OCI-LY3 (cell line): Measurements from ENCODE around the gene DNMT3A.

Experiments
- H2AFZ ChIP-seq: fragments of 200-600, 300-600 bp; shearing (Covaris generic); 2 replicates; pipeline ENCODE4 v1.6.0; 2014; ENCODE audit warnings: antibody characterized with exemption, low read depth, low read length
- H3K27ac ChIP-seq: fragments of 200-600, 300-600 bp; sonication (generic); 2 replicates; pipeline ENCODE4 v1.5.1; 2014; ENCODE audit warnings: mild to moderate bottlenecking, low read length, moderate library complexity, mixed read lengths
- H3K27me3 ChIP-seq: fragments of 200-600, 300-600 bp; sonication (generic); 2 replicates; pipeline ENCODE4 v1.6.1; 2014; ENCODE audit warnings: low read depth, low read length, mixed read lengths
- H3K36me3 ChIP-seq: fragments of 200-600, 300-600 bp; sonication (generic); replicated peaks from 2 replicates; pipeline ENCODE3; 2014; ENCODE audit warnings: low read depth, low read length, mixed read lengths
- H3K4me1 ChIP-seq: fragments of 300-600, 200-600 bp; sonication (generic); 2 replicates; pipeline ENCODE4 v1.6.1; 2014; ENCODE audit warnings: low read length, mixed read lengths
- H3K4me2 ChIP-seq: fragments of 200-600, 300-600 bp; sonication (generic); 2 replicates; pipeline ENCODE4 v1.6.1; 2014; ENCODE audit warnings: low read length, mixed read lengths
- H3K4me3 ChIP-seq: fragments of 300-600, 200-600 bp; sonication (generic); 2 replicates; pipeline ENCODE4 v1.5.1; 2014; ENCODE audit warnings: antibody characterized with exemption, mild to moderate bottlenecking, low read length, moderate library complexity
- H3K79me2 ChIP-seq: fragments of 300-600, 200-600 bp; shearing (Covaris generic); 2 replicates; pipeline ENCODE4 v1.6.1; 2014; ENCODE audit warnings: mild to moderate bottlenecking, low read length, mixed read lengths
- H3K9ac ChIP-seq: fragments of 300-600, 200-600 bp; shearing (Covaris generic); 2 replicates; pipeline ENCODE4 v1.6.0; 2014; ENCODE audit warnings: mild to moderate bottlenecking, low read length, moderate library complexity
- H3K9me3 ChIP-seq: fragments of 200-600, 300-600 bp; shearing (Covaris generic); 2 replicates; pipeline ENCODE4 v1.6.1; 2014; ENCODE audit warnings: low read length, mixed read lengths; ENCODE audit not compliant: insufficient read depth
- H4K20me1 ChIP-seq: fragments of 200-600, 300-600 bp; sonication (generic); 2 replicates; pipeline ENCODE4 v1.6.1; 2016; ENCODE audit warnings: low read length, mixed read lengths; ENCODE audit not compliant: insufficient read depth
- EZH2phosphoT487 ChIP-seq: fragments of 200-600 bp; shearing (Covaris generic); IDR thresholded peaks from 2 replicates; pipeline ENCODE4 v1.6.1; 2018; ENCODE audit warnings: antibody characterized with exemption, mixed run types, low read depth
- TF ChIP-seq, protein P1 (sequence below): fragments of 200-600, 300-600 bp; sonication (generic); IDR thresholded peaks from 2 replicates; pipeline ENCODE4 v1.5.1; 2014; ENCODE audit warnings: antibody characterized with exemption, low read length, low read depth

The DNMT3A gene

DNA sequence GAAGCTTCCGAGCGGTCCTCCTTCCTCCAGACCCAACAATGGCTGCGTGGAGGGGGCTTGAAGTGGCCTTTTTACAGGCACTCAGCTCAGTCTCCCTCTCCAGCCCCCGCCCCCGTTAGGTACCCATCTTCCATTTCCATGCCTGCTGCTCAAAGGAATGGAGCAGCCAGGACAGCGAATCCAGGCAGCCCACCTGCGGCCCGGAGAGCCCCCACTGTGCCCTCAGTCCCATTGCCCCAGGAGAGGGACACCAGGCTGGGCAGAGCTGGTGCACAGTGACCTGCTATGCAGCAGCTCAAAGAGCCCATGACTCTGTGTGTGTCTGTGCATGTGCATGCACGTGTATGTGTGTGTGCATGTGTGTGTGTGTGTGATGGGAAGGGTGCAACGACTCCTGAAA lies 162.7 kb downstream of the DNMT3A start:
- H3K4me1 ChIP-seq, result no peaks in the 10 kb centered on the region
- no peak overlapping the region for H3K4me2 ChIP-seq
- H3K27ac ChIP-seq, result no peak overlapping the region
- no peak overlapping the region for H2AFZ ChIP-seq
- H3K36me3 ChIP-seq, result no peaks in the 10 kb centered on the region
- peaks cover 44% of the 10 kb centered on the region for H3K27me3 ChIP-seq
- TF ChIP-seq, protein P1, sequence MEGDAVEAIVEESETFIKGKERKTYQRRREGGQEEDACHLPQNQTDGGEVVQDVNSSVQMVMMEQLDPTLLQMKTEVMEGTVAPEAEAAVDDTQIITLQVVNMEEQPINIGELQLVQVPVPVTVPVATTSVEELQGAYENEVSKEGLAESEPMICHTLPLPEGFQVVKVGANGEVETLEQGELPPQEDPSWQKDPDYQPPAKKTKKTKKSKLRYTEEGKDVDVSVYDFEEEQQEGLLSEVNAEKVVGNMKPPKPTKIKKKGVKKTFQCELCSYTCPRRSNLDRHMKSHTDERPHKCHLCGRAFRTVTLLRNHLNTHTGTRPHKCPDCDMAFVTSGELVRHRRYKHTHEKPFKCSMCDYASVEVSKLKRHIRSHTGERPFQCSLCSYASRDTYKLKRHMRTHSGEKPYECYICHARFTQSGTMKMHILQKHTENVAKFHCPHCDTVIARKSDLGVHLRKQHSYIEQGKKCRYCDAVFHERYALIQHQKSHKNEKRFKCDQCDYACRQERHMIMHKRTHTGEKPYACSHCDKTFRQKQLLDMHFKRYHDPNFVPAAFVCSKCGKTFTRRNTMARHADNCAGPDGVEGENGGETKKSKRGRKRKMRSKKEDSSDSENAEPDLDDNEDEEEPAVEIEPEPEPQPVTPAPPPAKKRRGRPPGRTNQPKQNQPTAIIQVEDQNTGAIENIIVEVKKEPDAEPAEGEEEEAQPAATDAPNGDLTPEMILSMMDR, result no peak
- TF ChIP-seq EZH2phosphoT487, result no peak
- H3K9ac ChIP-seq, result no peak overlapping the region
- H3K79me2 ChIP-seq, result no peaks in the 10 kb centered on the region
- H3K9me3 ChIP-seq, result no peaks in the 10 kb centered on the region
- H4K20me1 ChIP-seq, result no peaks in the 10 kb centered on the region
- no peak overlapping the region for H3K4me3 ChIP-seq
